ENCODE measurements around the gene NAB1. TPM values are rescaled to one million over a fixed set of nuclear protein-coding genes. Genes with fewer than 3 reads are reported as not detected.

The NAB1 gene
- total and polyA plus RNA-seq, 7 donors = 8.4 to 102 (median 53.7) TPM

GRCh38 chr2:190740449-190740848 lies 91.6 kb downstream of the NAB1 start:
- no peak for DNase-seq
- H3K4me3 ChIP-seq = no peak overlapping the region

More at GRCh38 chr2:190740449-190740848, 91.6 kb downstream of the NAB1 start:
- no peak overlapping the region for H3K27ac ChIP-seq
- H3K36me3 ChIP-seq = no peaks in the 10 kb centered on the region
- TF ChIP-seq POLR2AphosphoS5 (IDR thresholded peaks at IDR 0.05) = no peak
- TF ChIP-seq, protein P1, sequence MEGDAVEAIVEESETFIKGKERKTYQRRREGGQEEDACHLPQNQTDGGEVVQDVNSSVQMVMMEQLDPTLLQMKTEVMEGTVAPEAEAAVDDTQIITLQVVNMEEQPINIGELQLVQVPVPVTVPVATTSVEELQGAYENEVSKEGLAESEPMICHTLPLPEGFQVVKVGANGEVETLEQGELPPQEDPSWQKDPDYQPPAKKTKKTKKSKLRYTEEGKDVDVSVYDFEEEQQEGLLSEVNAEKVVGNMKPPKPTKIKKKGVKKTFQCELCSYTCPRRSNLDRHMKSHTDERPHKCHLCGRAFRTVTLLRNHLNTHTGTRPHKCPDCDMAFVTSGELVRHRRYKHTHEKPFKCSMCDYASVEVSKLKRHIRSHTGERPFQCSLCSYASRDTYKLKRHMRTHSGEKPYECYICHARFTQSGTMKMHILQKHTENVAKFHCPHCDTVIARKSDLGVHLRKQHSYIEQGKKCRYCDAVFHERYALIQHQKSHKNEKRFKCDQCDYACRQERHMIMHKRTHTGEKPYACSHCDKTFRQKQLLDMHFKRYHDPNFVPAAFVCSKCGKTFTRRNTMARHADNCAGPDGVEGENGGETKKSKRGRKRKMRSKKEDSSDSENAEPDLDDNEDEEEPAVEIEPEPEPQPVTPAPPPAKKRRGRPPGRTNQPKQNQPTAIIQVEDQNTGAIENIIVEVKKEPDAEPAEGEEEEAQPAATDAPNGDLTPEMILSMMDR (IDR thresholded peaks at IDR 0.05) = no peak
- no peak for TF ChIP-seq EP300 (IDR thresholded peaks at IDR 0.05)
- no peak for TF ChIP-seq POLR2A (IDR thresholded peaks at IDR 0.05)
- H3K9me3 ChIP-seq = no peaks in the 10 kb centered on the region
- H3K4me1 ChIP-seq = no peaks in the 10 kb centered on the region
- intact Hi-C loops (cut with DNase I) = loop anchor here (10.0 kb wide), 1 partner anchor 1554 kb away; no protein-coding TSS in a partner anchor
- H3K27me3 ChIP-seq = no peaks in the 10 kb centered on the region
- WGBS, 2 donors = 92 to 94% methylated on average over 2 of the region's 2 CpGs

Other genes starting within 250 kb of the NAB1 start
- 10 to 100 TPM; 46.7 to 87.5 (median 60.1) TPM for gene MFSD6, start 240.7 kb upstream of the NAB1 start, total RNA-seq
- 10 to 100 TPM in 1 of 3 donors, 1 to 10 TPM in 2; 8.4 to 23.0 (median 8.8) TPM for gene MFSD6, start 240.7 kb upstream of the NAB1 start, polyA plus RNA-seq
- 1 to 10 TPM; 3.1 to 6.8 (median 4.7) TPM for gene NEMP2, start 114.4 kb upstream of the NAB1 start, total RNA-seq
- 1 to 10 TPM in 1 of 3 donors, under 1 TPM in 2; 0.23 to 2.4 (median 0.60) TPM for gene NEMP2, start 114.4 kb upstream of the NAB1 start, polyA plus RNA-seq
- gene GLS, start 231.7 kb downstream of the NAB1 start, total RNA-seq = 100 to 1,000 TPM in 2 of 4 donors, 10 to 100 TPM in 2; 87.1 to 139 (median 111) TPM
- gene GLS, start 231.7 kb downstream of the NAB1 start, polyA plus RNA-seq = 10 to 100 TPM; 15.0 to 27.1 (median 23.6) TPM